HepG2 (cell line): Measurements from ENCODE around the gene KDM2B. TPM values are rescaled to one million over a fixed set of nuclear protein-coding genes. Genes with fewer than 3 reads are reported as not detected.

Experiments
- ARID4A ChIP-seq: sonication (generic); formaldehyde crosslinking; IDR thresholded peaks from 2 replicates; pipeline ENCODE4 v1.5.0; 2020; ENCODE audit warnings: mild to moderate bottlenecking, missing genetic modification reagents, borderline replicate concordance
- CC2D1A ChIP-seq: sonication (generic); formaldehyde crosslinking; IDR thresholded peaks from 2 replicates; pipeline ENCODE4 v1.8.1; 2023; ENCODE audit warnings: mild to moderate bottlenecking, missing genetic modification reagents
- JUNB ChIP-seq: sonication (generic); formaldehyde crosslinking; IDR thresholded peaks from 2 replicates; pipeline ENCODE4 v1.8.0; 2022; ENCODE audit warnings: missing genetic modification reagents, mild to moderate bottlenecking, borderline replicate concordance
- NCOR1 ChIP-seq: fragments of 200-600 bp; sonication (generic); IDR thresholded peaks from 2 replicates; pipeline ENCODE4 v1.7.0; 2017; ENCODE audit warnings: antibody characterized with exemption, low read length, borderline replicate concordance
- TAF1 ChIP-seq: sonication (generic); formaldehyde crosslinking; IDR thresholded peaks from 2 replicates; pipeline ENCODE4 v1.4.0; 2020; ENCODE audit warnings: missing genetic modification reagents
- ZNF124 ChIP-seq: sonication (generic); formaldehyde crosslinking; IDR thresholded peaks from 2 replicates; pipeline ENCODE4 v1.4.0; 2020; ENCODE audit warnings: missing genetic modification reagents
- ZNF646 ChIP-seq: sonication (generic); formaldehyde crosslinking; IDR thresholded peaks from 2 replicates; pipeline ENCODE4 v1.9.0; 2021; ENCODE audit warnings: mild to moderate bottlenecking, missing genetic modification reagents
- ZNF766 ChIP-seq: sonication (generic); formaldehyde crosslinking; IDR thresholded peaks from 2 replicates; pipeline ENCODE4 v1.5.0; 2020; ENCODE audit warnings: missing genetic modification reagents, borderline replicate concordance
- polyA plus RNA-seq, 8 experiments: library from polyadenylated mRNA; depleted of rRNA in 3 of 8; stranded (reverse) in 7 of 8; unstranded in 1 of 8; fragments of >200 nt; fragmentation: Illumina TruSeq in 4 of 8; extraction: Trizol in 4 of 8; gene quantifications; 2 replicates each; pipeline versions ENCODE4 v1.2.1 to v1.2.3, GENCODE V29; 2011 to 2016; ENCODE audit warnings: low read depth in 4 of 8, missing spikeins in 1 of 8, mixed read lengths in 1 of 8; ENCODE audit not compliant: insufficient read depth in 1 of 8
- total RNA-seq, 5 experiments: library from RNA; depleted of rRNA; stranded (reverse); fragments of >200 nt; fragmentation: Illumina TruSeq; extraction: Trizol; gene quantifications; 2 replicates each; pipeline ENCODE4 v1.2.3, GENCODE V29; 2016; ENCODE audit warnings: low read depth in 1 of 5
- TF ChIP-seq, protein P1 (sequence below), 2 experiments: IDR thresholded peaks; 2 replicates each; pipeline ENCODE4 v1.6.1; 2011 to 2012; ENCODE audit warnings: low read length in 2 of 2, borderline replicate concordance in 1 of 2, low read depth in 1 of 2, mild to moderate bottlenecking in 1 of 2, moderate library complexity in 1 of 2
- TF ChIP-seq, protein P2 (sequence below): sonication (generic); formaldehyde crosslinking; conservative IDR thresholded peaks from 2 replicates; pipeline ENCODE4 v1.4.0; 2020; ENCODE audit warnings: missing genetic modification reagents

The KDM2B gene
- total and polyA plus RNA-seq, 2 of the 13 experiments (the other 11 are each of a cell fraction or from before 2014, with no cell fraction given) = 17.5 to 26.1 TPM

DNA sequence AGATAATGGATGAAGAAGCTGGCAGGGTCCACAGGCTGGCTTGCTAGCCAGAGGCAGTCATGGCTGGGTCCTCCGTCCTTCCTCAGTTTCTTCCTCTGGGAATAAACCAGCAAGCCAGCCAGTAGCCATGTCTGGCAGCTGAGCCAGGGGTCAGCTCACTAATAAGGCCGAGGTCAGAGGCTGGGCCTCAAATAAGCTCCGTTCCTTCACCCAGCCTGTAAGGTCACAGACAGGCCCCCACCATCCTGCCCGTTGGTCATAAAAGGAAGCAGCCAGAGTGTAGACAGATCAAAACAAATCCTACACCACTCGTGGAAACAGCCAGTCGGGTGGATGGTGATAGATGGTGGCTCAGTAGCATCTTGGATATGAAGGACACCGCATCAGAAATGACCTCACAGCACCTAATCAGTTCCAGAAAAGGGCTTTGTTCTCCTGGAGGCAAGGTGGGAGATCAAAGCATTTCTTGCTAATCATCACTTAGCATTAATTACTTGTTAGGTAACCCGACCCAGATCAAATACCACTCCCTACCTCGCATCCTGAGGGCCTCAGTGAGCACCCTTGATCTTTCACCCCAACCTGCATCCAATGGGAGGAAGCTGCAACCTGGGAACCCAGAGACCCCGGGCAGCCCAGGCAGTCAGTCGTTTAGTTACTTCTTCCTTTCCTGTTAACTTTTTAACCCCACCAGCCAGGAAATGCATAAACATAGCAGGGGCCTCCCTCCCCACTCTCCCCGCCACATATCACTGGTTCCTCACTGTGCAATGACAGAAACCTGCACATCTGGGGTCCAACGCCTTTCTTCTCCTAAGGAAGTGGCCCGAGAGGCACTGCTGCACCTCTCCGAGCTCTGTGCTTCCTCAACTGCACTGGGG is 90.2 kb downstream of the KDM2B start (continued):
- TF ChIP-seq JUNB (CRISPR knock-in tag) = no peak; the same call in 1 of the 2 replicates
- peak; percentile 87; the same call in 1 of the 2 replicates for TF ChIP-seq NCOR1
- 0 out of 2 replicates have a peak, but pooled peaks have one; percentile 2 for TF ChIP-seq ZNF766
- TF ChIP-seq TAF1 (CRISPR knock-in tag) = peak; percentile 14
- TF ChIP-seq CC2D1A (CRISPR knock-in tag) = no peak
- TF ChIP-seq ZNF124 (CRISPR knock-in tag) = no peak; the same call in 1 of the 2 replicates
- TF ChIP-seq, protein P1, sequence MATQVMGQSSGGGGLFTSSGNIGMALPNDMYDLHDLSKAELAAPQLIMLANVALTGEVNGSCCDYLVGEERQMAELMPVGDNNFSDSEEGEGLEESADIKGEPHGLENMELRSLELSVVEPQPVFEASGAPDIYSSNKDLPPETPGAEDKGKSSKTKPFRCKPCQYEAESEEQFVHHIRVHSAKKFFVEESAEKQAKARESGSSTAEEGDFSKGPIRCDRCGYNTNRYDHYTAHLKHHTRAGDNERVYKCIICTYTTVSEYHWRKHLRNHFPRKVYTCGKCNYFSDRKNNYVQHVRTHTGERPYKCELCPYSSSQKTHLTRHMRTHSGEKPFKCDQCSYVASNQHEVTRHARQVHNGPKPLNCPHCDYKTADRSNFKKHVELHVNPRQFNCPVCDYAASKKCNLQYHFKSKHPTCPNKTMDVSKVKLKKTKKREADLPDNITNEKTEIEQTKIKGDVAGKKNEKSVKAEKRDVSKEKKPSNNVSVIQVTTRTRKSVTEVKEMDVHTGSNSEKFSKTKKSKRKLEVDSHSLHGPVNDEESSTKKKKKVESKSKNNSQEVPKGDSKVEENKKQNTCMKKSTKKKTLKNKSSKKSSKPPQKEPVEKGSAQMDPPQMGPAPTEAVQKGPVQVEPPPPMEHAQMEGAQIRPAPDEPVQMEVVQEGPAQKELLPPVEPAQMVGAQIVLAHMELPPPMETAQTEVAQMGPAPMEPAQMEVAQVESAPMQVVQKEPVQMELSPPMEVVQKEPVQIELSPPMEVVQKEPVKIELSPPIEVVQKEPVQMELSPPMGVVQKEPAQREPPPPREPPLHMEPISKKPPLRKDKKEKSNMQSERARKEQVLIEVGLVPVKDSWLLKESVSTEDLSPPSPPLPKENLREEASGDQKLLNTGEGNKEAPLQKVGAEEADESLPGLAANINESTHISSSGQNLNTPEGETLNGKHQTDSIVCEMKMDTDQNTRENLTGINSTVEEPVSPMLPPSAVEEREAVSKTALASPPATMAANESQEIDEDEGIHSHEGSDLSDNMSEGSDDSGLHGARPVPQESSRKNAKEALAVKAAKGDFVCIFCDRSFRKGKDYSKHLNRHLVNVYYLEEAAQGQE (IDR thresholded peaks at IDR 0.05; ENCODE audit: borderline replicate concordance in 1 of 2, low read depth in 1 of 2, low read length in 2 of 2) = peak in 1 of 2 experiments; percentile 42; a peak in 1 of 4 replicates
- TF ChIP-seq, protein P2, sequence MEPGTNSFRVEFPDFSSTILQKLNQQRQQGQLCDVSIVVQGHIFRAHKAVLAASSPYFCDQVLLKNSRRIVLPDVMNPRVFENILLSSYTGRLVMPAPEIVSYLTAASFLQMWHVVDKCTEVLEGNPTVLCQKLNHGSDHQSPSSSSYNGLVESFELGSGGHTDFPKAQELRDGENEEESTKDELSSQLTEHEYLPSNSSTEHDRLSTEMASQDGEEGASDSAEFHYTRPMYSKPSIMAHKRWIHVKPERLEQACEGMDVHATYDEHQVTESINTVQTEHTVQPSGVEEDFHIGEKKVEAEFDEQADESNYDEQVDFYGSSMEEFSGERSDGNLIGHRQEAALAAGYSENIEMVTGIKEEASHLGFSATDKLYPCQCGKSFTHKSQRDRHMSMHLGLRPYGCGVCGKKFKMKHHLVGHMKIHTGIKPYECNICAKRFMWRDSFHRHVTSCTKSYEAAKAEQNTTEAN (CRISPR knock-in tag) = 0 out of 2 replicates have a peak, but pooled peaks have one; percentile 44
- peak; percentile 29; the same call in 1 of the 2 replicates for TF ChIP-seq ARID4A (CRISPR knock-in tag)
- no peak for TF ChIP-seq ZNF646 (CRISPR knock-in tag)
